Measurements from ENCODE around the gene DNAH3. TPM values are rescaled to one million over a fixed set of nuclear protein-coding genes. Genes with fewer than 3 reads are reported as not detected.
"Not testable (repeated sequence)": the region's sequence is repeated elsewhere in the genome, so short reads cannot be mapped to it uniquely, and the experiment has no call there.

Gene DNAH3
- total RNA-seq, 1 donor from 2014 or later = 0.10 TPM

- no peak for DNase-seq
Observed at GRCh38 chr16:21126518-21126917, 24.1 kb downstream of the DNAH3 start.

- DNase-seq = no peak
Observed at GRCh38 chr16:21125191-21125590, 25.5 kb downstream of the DNAH3 start.

GRCh38 chr16:21120976-21121520 is 29.6 kb downstream of the DNAH3 start:
- DNase-seq = no peak

GRCh38 chr16:21117567-21117966 is 33.1 kb downstream of the DNAH3 start:
- DNase-seq = no peak

- no peak for DNase-seq
Observed at GRCh38 chr16:21116148-21116693, 34.4 kb downstream of the DNAH3 start.

GRCh38 chr16:21115551-21115950 is 35.1 kb downstream of the DNAH3 start:
- not testable (repeated sequence) for DNase-seq

- no peak for DNase-seq
Observed at GRCh38 chr16:21103941-21104860, 46.4 kb downstream of the DNAH3 start.

- no peak for DNase-seq
Observed at GRCh38 chr16:21101631-21102420, 48.8 kb downstream of the DNAH3 start.

- no peak for DNase-seq
Observed at GRCh38 chr16:21100447-21100846, 50.2 kb downstream of the DNAH3 start.

GRCh38 chr16:21097151-21097550 is 53.5 kb downstream of the DNAH3 start:
- no peak for DNase-seq

GRCh38 chr16:21094719-21095118 is 55.9 kb downstream of the DNAH3 start:
- not testable (repeated sequence) for DNase-seq

GRCh38 chr16:21092951-21093350 is 57.7 kb downstream of the DNAH3 start:
- DNase-seq = no peak

- DNase-seq = no peak
Observed at GRCh38 chr16:21088646-21089538, 61.8 kb downstream of the DNAH3 start.

GRCh38 chr16:21088143-21088542 is 62.5 kb downstream of the DNAH3 start:
- no peak for DNase-seq

- DNase-seq = no peak
Observed at GRCh38 chr16:21084631-21085225, 65.9 kb downstream of the DNAH3 start.

- no peak for DNase-seq
Observed at GRCh38 chr16:21083729-21084268, 66.8 kb downstream of the DNAH3 start.

- no peak for DNase-seq
Observed at GRCh38 chr16:21081329-21081728, 69.3 kb downstream of the DNAH3 start.

- no peak for DNase-seq
Observed at GRCh38 chr16:21078563-21078962, 72.1 kb downstream of the DNAH3 start.

- DNase-seq = no peak
Observed at GRCh38 chr16:21076186-21076883, 74.3 kb downstream of the DNAH3 start.

- no peak for DNase-seq
Observed at GRCh38 chr16:21075252-21075651, 75.4 kb downstream of the DNAH3 start.
